ENCODE measurements around the gene GALNT2. TPM values are rescaled to one million over a fixed set of nuclear protein-coding genes. Genes with fewer than 3 reads are reported as not detected.

The GALNT2 gene
- total and polyA plus RNA-seq, 2 donors (not counting 1 experiment from before 2014, with no cell fraction given), result 19.0 to 184 TPM

- no peaks in the 10 kb centered on the region for H3K27me3 ChIP-seq (replicated peaks in 1 of 4; ENCODE audit: control extremely low read depth in 1 of 4, control insufficient read depth in 3 of 4, insufficient read depth in 4 of 4, low read length in 3 of 4)
- no peak overlapping the region for H3K4me2 ChIP-seq (replicated peaks; ENCODE audit: low read depth, low read length, poor library complexity, severe bottlenecking)
- ChIA-PET POLR2A (no interaction called here), CTCF (interaction anchor here (1.6 kb wide), 1 partner anchor 49 kb away, joined by 4 read pairs; no protein-coding TSS in a partner anchor)
- no peak overlapping the region for H3K27ac Mint-ChIP-seq
- H3K4me3 ChIP-seq (ENCODE audit: control extremely low read depth in 1 of 5, extremely low read depth in 1 of 5, insufficient read depth in 1 of 5, low read depth in 2 of 5, low read length in 4 of 5), result no peak overlapping the region
- H3K27ac ChIP-seq (ENCODE audit: low read length in 2 of 2), result no peak overlapping the region
- ATAC-seq (ENCODE audit: low read depth), result no peak
- no peak overlapping the region for H3K4me3 Mint-ChIP-seq
- intact Hi-C loops (cut with micrococcal nuclease), result no loop called here
- peaks cover 92% of the 10 kb centered on the region for H3K79me2 ChIP-seq (ENCODE audit: control insufficient read depth, insufficient read depth, low read length)
- H3K9me3 ChIP-seq (ENCODE audit: control extremely low read depth in 1 of 3, control insufficient read depth in 2 of 3, insufficient read depth in 1 of 3, low read length in 2 of 3), result peaks cover 0 to 3% (median 0%) of the 10 kb centered on the region in 3 donors
- no peaks in the 10 kb centered on the region for H3K27me3 Mint-ChIP-seq
- H3K4me1 ChIP-seq (ENCODE audit: control insufficient read depth in 2 of 2, insufficient read depth in 2 of 2, low read length in 2 of 2), result peaks cover 0 to 3% of the 10 kb centered on the region in 2 donors
- 72% methylated on average over 5 of the region's 12 CpGs for WGBS (ENCODE audit: insufficient coverage)
- TF ChIP-seq EZH2 (IDR thresholded peaks at IDR 0.05; ENCODE audit: borderline replicate concordance, insufficient read depth, low read depth, low read length, poor library complexity, severe bottlenecking) (no peak), CTCF (IDR thresholded peaks at IDR 0.05) (no peak)
- DNase-seq, result no peak
- H3K9ac ChIP-seq (ENCODE audit: low read length), result no peak overlapping the region
- no peaks in the 10 kb centered on the region for H3K9me3 Mint-ChIP-seq (ENCODE audit: insufficient read depth)
- peaks cover 37% of the 10 kb centered on the region for H3K4me1 Mint-ChIP-seq
- peaks cover 3% of the 10 kb centered on the region for H4K20me1 ChIP-seq (ENCODE audit: control insufficient read depth, insufficient read depth, low read length, poor library complexity, severe bottlenecking)
- no peak overlapping the region for H2AFZ ChIP-seq (ENCODE audit: insufficient read depth, low read depth, low read length, poor library complexity, severe bottlenecking)
- H3K36me3 ChIP-seq (replicated peaks in 1 of 2; ENCODE audit: control extremely low read depth in 1 of 2, control insufficient read depth in 1 of 2, extremely low read depth in 1 of 2, insufficient read depth in 2 of 2, low read length in 1 of 2), result no peaks in the 10 kb centered on the region
Measured at GRCh38 chr1:230158415-230159291, 91.6 kb downstream of the GALNT2 start.

GRCh38 chr1:230159580-230159979, 92.5 kb downstream of the GALNT2 start:
- Histone ChIP-seq H3K4me3 (ENCODE audit: control extremely low read depth in 1 of 5, extremely low read depth in 1 of 5, insufficient read depth in 1 of 5, low read depth in 2 of 5, low read length in 4 of 5) (no peak overlapping the region), H3K79me2 (ENCODE audit: control insufficient read depth, insufficient read depth, low read length) (peaks cover 89% of the 10 kb centered on the region), H3K9ac (ENCODE audit: low read length) (no peak overlapping the region), H3K27me3 (replicated peaks in 1 of 4; ENCODE audit: control extremely low read depth in 1 of 4, control insufficient read depth in 3 of 4, insufficient read depth in 4 of 4, low read length in 3 of 4) (no peaks in the 10 kb centered on the region), H3K4me1 (ENCODE audit: control insufficient read depth in 2 of 2, insufficient read depth in 2 of 2, low read length in 2 of 2) (peaks cover 0 to 3% of the 10 kb centered on the region in 2 donors), H3K27ac (ENCODE audit: low read length in 2 of 2) (no peak overlapping the region), H3K36me3 (replicated peaks in 1 of 2; ENCODE audit: control extremely low read depth in 1 of 2, control insufficient read depth in 1 of 2, extremely low read depth in 1 of 2, insufficient read depth in 2 of 2, low read length in 1 of 2) (no peaks in the 10 kb centered on the region), H3K4me2 (replicated peaks; ENCODE audit: low read depth, low read length, poor library complexity, severe bottlenecking) (no peak overlapping the region), H2AFZ (ENCODE audit: insufficient read depth, low read depth, low read length, poor library complexity, severe bottlenecking) (no peak overlapping the region), H4K20me1 (ENCODE audit: control insufficient read depth, insufficient read depth, low read length, poor library complexity, severe bottlenecking) (peaks cover 3% of the 10 kb centered on the region), H3K9me3 (ENCODE audit: control extremely low read depth in 1 of 3, control insufficient read depth in 2 of 3, insufficient read depth in 1 of 3, low read length in 2 of 3) (peaks cover 0 to 3% (median 0%) of the 10 kb centered on the region in 3 donors)
- H3K9me3 Mint-ChIP-seq (ENCODE audit: insufficient read depth), result no peaks in the 10 kb centered on the region
- no peak for DNase-seq
- CTCF ChIA-PET, result no interaction called here
- no peak for TF ChIP-seq CTCF (IDR thresholded peaks at IDR 0.05)
- no peak for TF ChIP-seq EZH2 (IDR thresholded peaks at IDR 0.05; ENCODE audit: borderline replicate concordance, insufficient read depth, low read depth, low read length, poor library complexity, severe bottlenecking)
- intact Hi-C loops (cut with micrococcal nuclease), result no loop called here
- H3K27ac Mint-ChIP-seq, result no peak overlapping the region
- no peaks in the 10 kb centered on the region for H3K27me3 Mint-ChIP-seq
- no peak for ATAC-seq (ENCODE audit: low read depth)
- POLR2A ChIA-PET, result no interaction called here
- H3K4me3 Mint-ChIP-seq, result no peak overlapping the region
- H3K4me1 Mint-ChIP-seq, result peaks cover 39% of the 10 kb centered on the region
- 85% methylated on average over 3 of the region's 6 CpGs for WGBS (ENCODE audit: insufficient coverage)
